Fibroblast of the aortic adventitia (primary cell): ENCODE results near the gene CA12. TPM values are rescaled to one million over a fixed set of nuclear protein-coding genes. Genes with fewer than 3 reads are reported as not detected.

Source experiments
- DNase-seq: peaks from one replicate; pipeline ENCODE4 v3.0.0-alpha.2; 2010; ENCODE audit warnings: low read depth
- H3K4me3 ChIP-seq: 2 replicates; pipeline ENCODE4 v1.5.1; 2011; ENCODE audit warnings: low read depth, mild to moderate bottlenecking, control low read depth, low read length, moderate library complexity
- total RNA-seq: library from RNA; depleted of rRNA; stranded (reverse); fragments of >200 nt; gene quantifications from 2 replicates; pipeline ENCODE4 v1.2.3, GENCODE V29; 2012; ENCODE audit warnings: low replicate concordance
- TF ChIP-seq, protein P1 (sequence below): IDR thresholded peaks from 2 replicates; pipeline ENCODE4 v1.5.1; 2011; ENCODE audit warnings: mild to moderate bottlenecking, low read length, control low read depth, inconsistent platforms; ENCODE audit not compliant: insufficient read depth

CA12 gene
- total RNA-seq, 1 donor: 174 TPM

DNA sequence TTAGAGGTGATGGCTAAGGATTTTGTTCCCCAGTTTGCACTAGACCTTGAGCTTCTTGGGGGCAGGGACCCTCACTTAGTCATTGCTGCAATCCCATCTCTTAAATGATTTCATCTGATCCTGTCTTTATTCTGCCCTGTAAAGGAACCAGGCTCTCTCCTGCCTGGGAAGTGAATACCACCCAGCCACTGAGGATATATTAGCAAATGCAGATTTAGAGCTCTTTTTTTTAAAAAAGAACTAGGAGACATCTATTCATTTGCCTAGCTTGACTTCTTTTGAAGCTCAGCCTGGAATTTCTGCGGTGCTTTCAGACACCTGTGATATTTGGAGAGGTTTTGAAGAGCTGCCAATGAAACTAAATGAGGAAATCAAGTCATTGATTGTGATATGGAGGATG is 41.8 kb downstream of the CA12 start:
- no peak for DNase-seq
- H3K4me3 ChIP-seq: no peak overlapping the region
- TF ChIP-seq, protein P1, sequence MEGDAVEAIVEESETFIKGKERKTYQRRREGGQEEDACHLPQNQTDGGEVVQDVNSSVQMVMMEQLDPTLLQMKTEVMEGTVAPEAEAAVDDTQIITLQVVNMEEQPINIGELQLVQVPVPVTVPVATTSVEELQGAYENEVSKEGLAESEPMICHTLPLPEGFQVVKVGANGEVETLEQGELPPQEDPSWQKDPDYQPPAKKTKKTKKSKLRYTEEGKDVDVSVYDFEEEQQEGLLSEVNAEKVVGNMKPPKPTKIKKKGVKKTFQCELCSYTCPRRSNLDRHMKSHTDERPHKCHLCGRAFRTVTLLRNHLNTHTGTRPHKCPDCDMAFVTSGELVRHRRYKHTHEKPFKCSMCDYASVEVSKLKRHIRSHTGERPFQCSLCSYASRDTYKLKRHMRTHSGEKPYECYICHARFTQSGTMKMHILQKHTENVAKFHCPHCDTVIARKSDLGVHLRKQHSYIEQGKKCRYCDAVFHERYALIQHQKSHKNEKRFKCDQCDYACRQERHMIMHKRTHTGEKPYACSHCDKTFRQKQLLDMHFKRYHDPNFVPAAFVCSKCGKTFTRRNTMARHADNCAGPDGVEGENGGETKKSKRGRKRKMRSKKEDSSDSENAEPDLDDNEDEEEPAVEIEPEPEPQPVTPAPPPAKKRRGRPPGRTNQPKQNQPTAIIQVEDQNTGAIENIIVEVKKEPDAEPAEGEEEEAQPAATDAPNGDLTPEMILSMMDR: no peak

DNA sequence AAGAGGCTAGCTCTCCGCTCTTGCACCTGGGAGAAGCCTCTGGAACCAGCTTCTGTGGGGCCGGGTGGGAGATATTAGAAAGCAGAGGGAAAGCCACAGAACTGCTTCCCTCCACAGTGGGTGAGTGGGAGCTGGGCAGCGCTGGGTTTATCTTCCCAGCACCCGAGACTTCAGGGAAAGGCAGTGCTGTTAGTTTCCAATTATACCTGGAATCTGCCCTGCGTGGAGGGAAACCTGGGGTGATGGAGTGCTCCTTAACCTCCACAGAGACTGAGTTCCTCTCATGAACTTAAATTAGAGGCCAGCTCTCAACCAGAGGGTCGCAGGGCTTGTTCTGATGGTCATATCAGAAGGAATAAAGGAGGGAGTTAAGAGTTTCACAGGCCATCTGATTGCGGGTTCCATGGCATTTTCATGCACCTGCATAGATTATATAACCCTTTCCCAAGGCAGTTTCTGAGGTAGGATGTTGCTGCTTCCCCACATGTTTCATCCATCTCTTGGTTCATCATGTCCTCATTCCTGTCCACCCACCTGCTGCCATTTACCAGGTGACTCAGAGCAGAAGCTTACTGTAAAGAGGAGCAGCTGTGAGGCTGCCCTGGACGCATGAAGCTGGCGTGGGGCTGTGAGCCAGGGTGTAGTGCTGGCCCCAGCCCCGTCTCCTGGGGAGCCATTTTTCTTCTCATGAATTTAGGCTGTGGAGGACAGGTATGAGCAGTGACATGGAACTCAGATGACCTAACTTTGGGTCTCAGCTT is 42.5 kb downstream of the CA12 start:
- TF ChIP-seq, protein P1: no peak
- no peak overlapping the region for H3K4me3 ChIP-seq
- no peak for DNase-seq

DNA sequence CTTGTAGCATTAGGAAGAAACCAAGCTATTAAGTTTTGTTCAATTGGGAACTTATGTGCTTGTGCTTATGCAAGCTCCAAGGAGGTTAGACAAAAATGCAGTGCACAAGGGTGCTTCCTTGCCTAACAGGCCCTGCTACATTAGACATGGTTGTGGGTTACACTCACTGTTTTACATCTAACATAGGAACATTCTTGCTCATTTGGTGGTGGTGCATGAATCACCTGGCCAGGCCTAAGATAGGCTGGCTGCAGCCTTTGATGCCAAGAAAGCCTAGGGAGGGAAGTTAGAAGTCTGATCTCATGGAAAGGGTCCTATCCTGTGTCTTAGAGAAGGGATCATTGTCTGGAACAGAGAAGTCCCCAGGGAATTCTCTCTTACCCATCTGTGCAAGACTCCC is 43.5 kb downstream of the CA12 start:
- TF ChIP-seq, protein P1: no peak
- H3K4me3 ChIP-seq: no peak overlapping the region
- DNase-seq: peak; percentile 66

DNA sequence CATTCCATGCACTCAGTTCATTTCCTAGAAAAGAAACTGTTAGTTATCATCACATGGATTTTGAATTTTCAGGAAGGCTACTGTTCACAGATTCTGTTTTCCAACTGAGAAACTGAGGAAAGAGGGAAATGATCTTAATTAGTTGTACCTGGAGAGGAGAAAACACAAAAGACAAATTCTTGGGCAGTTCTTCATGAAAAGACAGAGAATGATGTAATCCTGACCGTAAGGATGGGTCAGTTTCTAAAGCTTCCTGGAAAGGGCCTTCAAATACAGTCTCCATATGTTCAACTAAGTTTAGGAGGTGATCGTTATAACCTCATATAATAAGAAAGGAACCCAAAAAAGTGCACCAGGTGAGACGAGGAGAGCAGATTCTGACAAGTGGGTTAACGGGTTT is 44.6 kb downstream of the CA12 start:
- TF ChIP-seq, protein P1: no peak
- no peak for DNase-seq

DNA sequence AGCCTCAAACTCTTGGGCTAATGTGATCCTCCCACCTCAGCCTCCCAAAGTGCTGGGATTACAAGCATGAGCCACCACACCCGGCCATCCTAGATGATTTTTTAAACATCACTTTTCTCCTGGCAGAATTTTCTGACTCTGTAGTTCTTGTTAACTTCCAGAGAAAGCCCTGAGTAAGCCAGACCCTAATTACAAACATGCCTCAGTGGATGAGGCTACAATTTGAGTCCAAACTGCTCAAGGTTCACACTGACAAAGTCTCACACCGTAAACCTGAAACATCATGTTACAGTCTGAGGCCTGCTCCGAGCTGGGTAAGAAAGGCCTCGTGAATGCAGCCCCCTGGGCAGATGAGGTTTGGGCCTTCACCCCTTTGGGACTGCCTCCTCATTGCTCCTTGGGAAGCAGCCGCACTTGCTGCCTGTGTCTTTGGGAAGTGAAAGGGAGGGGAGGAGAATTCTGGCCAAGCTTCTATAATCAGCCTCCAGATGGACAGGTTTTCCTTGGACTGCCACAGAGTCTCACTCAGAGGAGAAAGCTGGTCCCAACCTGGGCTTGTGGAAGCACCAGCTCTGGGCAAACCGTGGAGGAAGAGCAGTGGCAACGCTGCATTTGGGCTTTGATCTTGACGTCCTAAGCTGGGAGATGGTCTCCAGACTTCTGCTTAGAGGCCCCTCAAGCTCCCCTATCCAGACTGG is 46.0 kb downstream of the CA12 start:
- no peak for DNase-seq
- TF ChIP-seq, protein P1: no peak
- no peak overlapping the region for H3K4me3 ChIP-seq

More for the DNA sequence above, 44.6 kb downstream of the CA12 start:
- no peak overlapping the region for H3K4me3 ChIP-seq

DNA sequence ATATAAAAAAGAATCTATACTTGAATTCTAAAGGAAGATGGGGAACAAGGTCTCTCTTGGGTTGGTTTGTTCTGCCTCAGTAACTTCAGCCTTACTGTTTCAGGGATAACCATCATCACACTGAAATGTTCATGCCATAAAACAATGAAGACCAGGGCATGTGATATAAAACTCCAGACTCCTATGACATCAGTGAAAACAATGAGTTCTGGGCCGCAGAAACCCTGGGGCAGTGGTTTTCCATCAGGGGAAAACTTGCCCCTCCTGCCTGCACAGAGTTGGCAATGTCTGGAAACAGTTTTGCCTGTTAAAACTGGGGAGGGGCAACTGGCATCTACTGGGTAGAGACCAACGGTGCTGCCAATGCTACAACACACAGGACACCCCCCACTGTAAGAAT is 46.8 kb downstream of the CA12 start:
- no peak for DNase-seq
- TF ChIP-seq, protein P1: no peak
- no peak overlapping the region for H3K4me3 ChIP-seq
